Activated naive CD8-positive, alpha-beta T cell (primary cell): ENCODE measurements around the gene NAV3.

Source experiments
- H3K27ac Mint-ChIP-seq: one replicate; pipeline ENCODE4 v1.8.0; 2021; ENCODE audit warnings: mixed read lengths
- H3K27me3 Mint-ChIP-seq: one replicate; pipeline ENCODE4 v1.8.0; 2021; ENCODE audit warnings: mixed read lengths
- H3K36me3 Mint-ChIP-seq: one replicate; pipeline ENCODE4 v1.8.0; 2021; ENCODE audit warnings: mixed read lengths
- H3K4me1 Mint-ChIP-seq: one replicate; pipeline ENCODE4 v1.8.0; 2021; ENCODE audit warnings: low read depth, mixed read lengths
- H3K4me3 Mint-ChIP-seq: one replicate; pipeline ENCODE4 v1.8.0; 2021; ENCODE audit warnings: mild to moderate bottlenecking, mixed read lengths
- H3K9me3 Mint-ChIP-seq: one replicate; pipeline ENCODE4 v1.8.0; 2021; ENCODE audit warnings: low read depth, mixed read lengths

Gene NAV3

GRCh38 chr12:77932216-77932615, 101.5 kb downstream of the NAV3 start:
- Mint-ChIP-seq H3K9me3 (peaks cover 6% of the 10 kb centered on the region), H3K36me3 (no peaks in the 10 kb centered on the region), H3K27me3 (no peaks in the 10 kb centered on the region), H3K27ac (no peak overlapping the region), H3K4me1 (no peaks in the 10 kb centered on the region), H3K4me3 (no peak overlapping the region)

- Mint-ChIP-seq H3K36me3 (no peaks in the 10 kb centered on the region), H3K27ac (no peak overlapping the region), H3K4me3 (no peak overlapping the region), H3K4me1 (no peaks in the 10 kb centered on the region), H3K27me3 (no peaks in the 10 kb centered on the region), H3K9me3 (peaks cover 6% of the 10 kb centered on the region)
These were observed 107.6 kb downstream of the NAV3 start for GRCh38 chr12:77938301-77938700.

GRCh38 chr12:77940011-77940423, 109.3 kb downstream of the NAV3 start:
- Mint-ChIP-seq H3K9me3 (no peaks in the 10 kb centered on the region), H3K27ac (no peak overlapping the region), H3K36me3 (no peaks in the 10 kb centered on the region), H3K27me3 (no peaks in the 10 kb centered on the region), H3K4me3 (no peak overlapping the region), H3K4me1 (no peaks in the 10 kb centered on the region)

- no peak overlapping the region for H3K27ac Mint-ChIP-seq
- no peak overlapping the region for H3K4me3 Mint-ChIP-seq
- no peaks in the 10 kb centered on the region for H3K4me1 Mint-ChIP-seq
- H3K9me3 Mint-ChIP-seq, result no peaks in the 10 kb centered on the region
- H3K36me3 Mint-ChIP-seq, result no peaks in the 10 kb centered on the region
- H3K27me3 Mint-ChIP-seq, result no peaks in the 10 kb centered on the region
These were observed 109.9 kb downstream of the NAV3 start for GRCh38 chr12:77940567-77940966.

GRCh38 chr12:77941401-77941800, 110.7 kb downstream of the NAV3 start:
- Mint-ChIP-seq H3K4me3 (no peak overlapping the region), H3K27me3 (no peaks in the 10 kb centered on the region), H3K4me1 (no peaks in the 10 kb centered on the region), H3K36me3 (no peaks in the 10 kb centered on the region), H3K27ac (no peak overlapping the region), H3K9me3 (no peaks in the 10 kb centered on the region)

- no peaks in the 10 kb centered on the region for H3K9me3 Mint-ChIP-seq
- no peak overlapping the region for H3K27ac Mint-ChIP-seq
These were observed 112.8 kb downstream of the NAV3 start for GRCh38 chr12:77943466-77943865.

GRCh38 chr12:77946541-77947061, 115.9 kb downstream of the NAV3 start:
- Mint-ChIP-seq H3K36me3 (no peaks in the 10 kb centered on the region), H3K27me3 (no peaks in the 10 kb centered on the region), H3K27ac (no peak overlapping the region), H3K4me3 (no peak overlapping the region), H3K4me1 (no peaks in the 10 kb centered on the region), H3K9me3 (peaks cover 2% of the 10 kb centered on the region)

More at GRCh38 chr12:77943466-77943865, 112.8 kb downstream of the NAV3 start:
- Mint-ChIP-seq H3K4me3 (no peak overlapping the region), H3K4me1 (no peaks in the 10 kb centered on the region), H3K36me3 (no peaks in the 10 kb centered on the region), H3K27me3 (no peaks in the 10 kb centered on the region)

- no peaks in the 10 kb centered on the region for H3K27me3 Mint-ChIP-seq
- H3K9me3 Mint-ChIP-seq, result peaks cover 2% of the 10 kb centered on the region
- no peak overlapping the region for H3K4me3 Mint-ChIP-seq
- no peak overlapping the region for H3K27ac Mint-ChIP-seq
- H3K36me3 Mint-ChIP-seq, result no peaks in the 10 kb centered on the region
- no peaks in the 10 kb centered on the region for H3K4me1 Mint-ChIP-seq
These were observed 116.6 kb downstream of the NAV3 start for GRCh38 chr12:77947330-77947729.

GRCh38 chr12:77947746-77948145, 117.1 kb downstream of the NAV3 start:
- Mint-ChIP-seq H3K27ac (no peak overlapping the region), H3K4me1 (no peaks in the 10 kb centered on the region), H3K36me3 (no peaks in the 10 kb centered on the region), H3K9me3 (peaks cover 2% of the 10 kb centered on the region), H3K4me3 (no peak overlapping the region), H3K27me3 (no peaks in the 10 kb centered on the region)

GRCh38 chr12:77949943-77950342, 119.2 kb downstream of the NAV3 start:
- H3K4me1 Mint-ChIP-seq, result no peaks in the 10 kb centered on the region
- no peaks in the 10 kb centered on the region for H3K27me3 Mint-ChIP-seq

GRCh38 chr12:77953528-77954205, 123.0 kb downstream of the NAV3 start:
- H3K9me3 Mint-ChIP-seq, result peaks cover 2% of the 10 kb centered on the region
- no peak overlapping the region for H3K4me3 Mint-ChIP-seq
- no peaks in the 10 kb centered on the region for H3K36me3 Mint-ChIP-seq
- no peak overlapping the region for H3K27ac Mint-ChIP-seq
- no peaks in the 10 kb centered on the region for H3K4me1 Mint-ChIP-seq
- H3K27me3 Mint-ChIP-seq, result no peaks in the 10 kb centered on the region

More at GRCh38 chr12:77949943-77950342, 119.2 kb downstream of the NAV3 start:
- Mint-ChIP-seq H3K4me3 (no peak overlapping the region), H3K9me3 (peaks cover 2% of the 10 kb centered on the region), H3K27ac (no peak overlapping the region), H3K36me3 (no peaks in the 10 kb centered on the region)

GRCh38 chr12:77954206-77954555, 123.5 kb downstream of the NAV3 start:
- H3K27me3 Mint-ChIP-seq, result no peaks in the 10 kb centered on the region
- no peak overlapping the region for H3K27ac Mint-ChIP-seq
- no peaks in the 10 kb centered on the region for H3K4me1 Mint-ChIP-seq
- H3K36me3 Mint-ChIP-seq, result no peaks in the 10 kb centered on the region
- H3K4me3 Mint-ChIP-seq, result no peak overlapping the region
- peaks cover 2% of the 10 kb centered on the region for H3K9me3 Mint-ChIP-seq

- H3K36me3 Mint-ChIP-seq, result no peaks in the 10 kb centered on the region
- H3K4me3 Mint-ChIP-seq, result no peak overlapping the region
- H3K9me3 Mint-ChIP-seq, result no peaks in the 10 kb centered on the region
- H3K27ac Mint-ChIP-seq, result no peak overlapping the region
- no peaks in the 10 kb centered on the region for H3K27me3 Mint-ChIP-seq
- H3K4me1 Mint-ChIP-seq, result no peaks in the 10 kb centered on the region
These were observed 126.4 kb downstream of the NAV3 start for GRCh38 chr12:77957062-77957461.

- H3K4me1 Mint-ChIP-seq, result no peaks in the 10 kb centered on the region
- no peaks in the 10 kb centered on the region for H3K27me3 Mint-ChIP-seq
- H3K36me3 Mint-ChIP-seq, result no peaks in the 10 kb centered on the region
- no peak overlapping the region for H3K4me3 Mint-ChIP-seq
- H3K27ac Mint-ChIP-seq, result no peak overlapping the region
- H3K9me3 Mint-ChIP-seq, result no peaks in the 10 kb centered on the region
These were observed 133.0 kb downstream of the NAV3 start for GRCh38 chr12:77963576-77964178.

GRCh38 chr12:77965790-77966189, 135.1 kb downstream of the NAV3 start:
- Mint-ChIP-seq H3K27me3 (no peaks in the 10 kb centered on the region), H3K36me3 (no peaks in the 10 kb centered on the region), H3K4me1 (no peaks in the 10 kb centered on the region), H3K4me3 (no peak overlapping the region), H3K27ac (no peak overlapping the region), H3K9me3 (no peaks in the 10 kb centered on the region)

- Mint-ChIP-seq H3K4me1 (no peaks in the 10 kb centered on the region), H3K4me3 (no peak overlapping the region), H3K27me3 (no peaks in the 10 kb centered on the region), H3K36me3 (no peaks in the 10 kb centered on the region), H3K9me3 (no peaks in the 10 kb centered on the region), H3K27ac (no peak overlapping the region)
These were observed 137.3 kb downstream of the NAV3 start for GRCh38 chr12:77968021-77968420.
